HG03442 (cell line): ENCODE results near the gene FN3KRP.
"Not testable (repeated sequence)": the region's sequence is repeated elsewhere in the genome, so short reads cannot be mapped to it uniquely, and the experiment has no call there.

Experiments
- ATAC-seq: cut with Tn5 transposase; IDR thresholded peaks from one replicate; pipeline ENCODE4 v1.9.1; 2021; ENCODE audit warnings: mild to moderate bottlenecking, moderate library complexity; ENCODE audit not compliant: unreplicated experiment

The FN3KRP gene

DNA sequence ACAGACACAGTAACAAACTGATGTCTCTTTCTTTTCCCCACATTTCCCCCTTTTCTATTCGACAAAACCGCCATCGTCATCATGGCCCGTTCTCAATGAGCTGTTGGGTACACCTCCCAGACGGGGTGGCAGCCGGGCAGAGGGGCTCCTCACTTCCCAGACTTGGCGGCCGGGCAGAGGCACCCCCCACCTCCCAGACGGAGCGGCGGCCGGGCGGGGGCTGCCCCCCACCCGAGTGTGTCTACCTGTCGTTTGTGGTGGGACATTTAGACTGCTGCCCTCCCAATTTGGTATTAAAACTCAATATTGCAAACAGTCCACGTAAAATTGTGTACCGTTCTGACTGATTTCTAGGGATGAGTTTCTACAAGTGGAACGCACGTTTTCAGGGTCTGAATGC lies 58.0 kb downstream of the FN3KRP start:
- not testable (repeated sequence) for ATAC-seq

DNA sequence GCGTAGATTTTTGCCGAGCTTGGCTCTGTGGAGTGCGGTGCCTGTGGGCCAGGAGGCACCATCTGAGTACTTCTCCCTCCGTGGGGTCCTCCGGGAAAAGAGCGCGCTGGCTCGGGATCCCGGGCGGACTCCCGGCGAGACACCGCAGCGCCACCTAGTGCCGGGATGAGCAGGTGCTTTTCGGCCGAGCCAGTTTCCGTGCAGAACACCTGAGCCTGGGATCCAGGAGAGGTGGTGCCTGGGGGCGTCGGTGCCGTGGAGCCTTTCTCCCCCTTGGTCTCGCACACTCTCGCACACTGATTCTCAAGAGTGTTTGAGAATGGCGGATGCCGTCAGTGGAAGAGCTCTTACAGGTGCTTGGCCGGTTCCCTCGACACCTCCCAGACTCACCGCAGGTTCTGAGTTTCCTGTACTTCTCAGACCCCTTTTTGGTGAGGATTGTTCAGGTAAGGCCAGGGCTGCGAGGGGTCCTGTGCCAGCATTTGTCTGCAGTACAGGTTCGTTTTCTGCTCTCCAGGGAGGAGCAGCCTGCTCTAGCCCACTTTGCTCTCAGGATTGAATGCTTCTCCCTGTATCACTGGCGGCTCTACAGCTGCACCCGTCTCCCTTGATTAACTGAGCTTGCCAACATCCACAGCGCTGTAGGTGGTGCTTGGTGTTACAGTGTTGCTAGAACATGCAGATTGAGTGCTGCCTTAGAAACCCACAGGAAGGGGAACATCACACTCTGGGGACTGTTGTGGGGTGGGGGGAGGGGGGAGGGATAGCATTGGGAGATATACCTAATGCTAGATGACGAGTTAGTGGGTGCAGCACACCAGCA lies 58.7 kb downstream of the FN3KRP start:
- ATAC-seq: no peak

DNA sequence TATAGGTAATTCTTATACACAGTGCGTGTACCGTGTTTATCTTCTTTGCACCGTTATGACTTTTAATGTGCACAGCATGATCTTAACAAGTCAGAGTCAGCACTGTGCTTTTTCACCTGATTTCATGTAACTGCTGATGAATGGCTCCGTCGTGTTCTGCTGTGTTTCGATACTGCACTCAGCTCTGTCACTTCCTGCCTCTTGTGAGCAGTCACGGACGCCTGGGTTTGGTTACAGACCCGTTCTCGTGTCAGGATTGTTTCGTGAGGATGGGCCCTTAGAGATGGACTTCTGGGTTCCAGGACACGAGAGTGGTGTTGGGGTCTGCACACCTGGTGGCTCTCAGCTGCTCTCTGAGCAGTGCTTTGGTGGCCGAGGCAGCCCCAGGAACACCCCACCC lies 59.9 kb downstream of the FN3KRP start:
- ATAC-seq: no peak
